OCI-LY1 (cell line): ENCODE measurements around the gene PIK3IP1.

ENCODE experiments used
- H2AFZ ChIP-seq: fragments of 200-600 bp; sonication (generic), shearing (Covaris generic); 2 replicates; pipeline ENCODE4 v1.6.0; 2014; ENCODE audit warnings: antibody characterized with exemption, mild to moderate bottlenecking, low read length
- H3F3A ChIP-seq: fragments of 200-600 bp; sonication (generic), shearing (Covaris generic); 2 replicates; pipeline ENCODE4 v1.6.0; 2014; ENCODE audit warnings: mild to moderate bottlenecking, antibody characterized with exemption, low read length, moderate library complexity; ENCODE audit not compliant: insufficient read depth
- H3K27ac ChIP-seq: fragments of 200-600 bp; sonication (generic); 2 replicates; pipeline ENCODE4 v1.5.1; 2014; ENCODE audit warnings: low read length, mixed run types, mild to moderate bottlenecking, low read depth; ENCODE audit not compliant: poor library complexity, severe bottlenecking
- H3K27me3 ChIP-seq: fragments of 200-600 bp; sonication (generic); 2 replicates; pipeline ENCODE4 v1.6.0; 2014; ENCODE audit warnings: antibody characterized with exemption, mild to moderate bottlenecking, low read length, moderate library complexity; ENCODE audit not compliant: insufficient read depth
- H3K36me3 ChIP-seq: fragments of 200-600 bp; sonication (generic); 2 replicates; pipeline ENCODE4 v1.6.1; 2014; ENCODE audit warnings: mild to moderate bottlenecking, antibody characterized with exemption, low read length, moderate library complexity, mixed read lengths; ENCODE audit not compliant: insufficient read depth
- H3K4me1 ChIP-seq: fragments of 200-600 bp; sonication (generic); 2 replicates; pipeline ENCODE4 v1.5.1; 2014; ENCODE audit warnings: mild to moderate bottlenecking, low read length, moderate library complexity; ENCODE audit not compliant: insufficient read depth, severe bottlenecking
- H3K4me2 ChIP-seq: fragments of 200-600 bp; sonication (generic), shearing (Covaris generic); 2 replicates; pipeline ENCODE4 v1.6.1; 2014; ENCODE audit warnings: low read length
- H3K4me3 ChIP-seq: fragments of 200-600 bp; sonication (generic); 2 replicates; pipeline ENCODE4 v1.5.1; 2014; ENCODE audit warnings: low read length, low read depth, mild to moderate bottlenecking, mixed read lengths; ENCODE audit not compliant: poor library complexity, severe bottlenecking
- H3K79me2 ChIP-seq: fragments of 200-600 bp; shearing (Covaris generic); 2 replicates; pipeline ENCODE4 v1.6.1; 2016; ENCODE audit warnings: mixed run types, low read length, mixed read lengths; ENCODE audit not compliant: insufficient read depth
- H3K9ac ChIP-seq: fragments of 200-600 bp; sonication (generic), shearing (Covaris generic); 2 replicates; pipeline ENCODE4 v1.6.1; 2014; ENCODE audit warnings: mild to moderate bottlenecking, low read length, mixed read lengths
- H3K9me2 ChIP-seq: fragments of 200-600 bp; sonication (generic), shearing (Covaris generic); 2 replicates; pipeline ENCODE4 v1.6.1; 2014; ENCODE audit warnings: low read depth, mild to moderate bottlenecking, low read length, mixed read lengths
- H3K9me3 ChIP-seq: fragments of 200-600 bp; shearing (Covaris generic); 2 replicates; pipeline ENCODE4 v1.6.1; 2014; ENCODE audit warnings: low read length, mixed read lengths
- H4K20me1 ChIP-seq: fragments of 200-600 bp; sonication (generic), shearing (Covaris generic); 2 replicates; pipeline ENCODE4 v1.6.0; 2016; ENCODE audit warnings: mild to moderate bottlenecking, low read length; ENCODE audit not compliant: insufficient read depth
- EZH2 ChIP-seq: fragments of 200-600 bp; sonication (generic), shearing (Covaris generic); IDR thresholded peaks from 2 replicates; pipeline ENCODE4 v1.8.0; 2017; ENCODE audit warnings: borderline replicate concordance, mixed run types, mild to moderate bottlenecking, antibody characterized with exemption, low read length, moderate library complexity, mixed read lengths
- TF ChIP-seq, protein P1 (sequence below): fragments of 200-600 bp; sonication (generic), shearing (Covaris generic); IDR thresholded peaks from 2 replicates; pipeline ENCODE4 v1.5.1; 2017; ENCODE audit warnings: mild to moderate bottlenecking, antibody characterized with exemption, low read length, moderate library complexity, mixed read lengths

The PIK3IP1 gene

GRCh38 chr22:31275576-31275975 lies 16.7 kb downstream of the PIK3IP1 start:
- H2AFZ ChIP-seq = no peak overlapping the region
- no peaks in the 10 kb centered on the region for H3K27me3 ChIP-seq
- no peaks in the 10 kb centered on the region for H3K79me2 ChIP-seq
- H3K4me3 ChIP-seq = no peak overlapping the region
- H3K9ac ChIP-seq = no peak overlapping the region
- no peak overlapping the region for H3K4me2 ChIP-seq
- H3F3A ChIP-seq = no peaks in the 10 kb centered on the region
- TF ChIP-seq, protein P1, sequence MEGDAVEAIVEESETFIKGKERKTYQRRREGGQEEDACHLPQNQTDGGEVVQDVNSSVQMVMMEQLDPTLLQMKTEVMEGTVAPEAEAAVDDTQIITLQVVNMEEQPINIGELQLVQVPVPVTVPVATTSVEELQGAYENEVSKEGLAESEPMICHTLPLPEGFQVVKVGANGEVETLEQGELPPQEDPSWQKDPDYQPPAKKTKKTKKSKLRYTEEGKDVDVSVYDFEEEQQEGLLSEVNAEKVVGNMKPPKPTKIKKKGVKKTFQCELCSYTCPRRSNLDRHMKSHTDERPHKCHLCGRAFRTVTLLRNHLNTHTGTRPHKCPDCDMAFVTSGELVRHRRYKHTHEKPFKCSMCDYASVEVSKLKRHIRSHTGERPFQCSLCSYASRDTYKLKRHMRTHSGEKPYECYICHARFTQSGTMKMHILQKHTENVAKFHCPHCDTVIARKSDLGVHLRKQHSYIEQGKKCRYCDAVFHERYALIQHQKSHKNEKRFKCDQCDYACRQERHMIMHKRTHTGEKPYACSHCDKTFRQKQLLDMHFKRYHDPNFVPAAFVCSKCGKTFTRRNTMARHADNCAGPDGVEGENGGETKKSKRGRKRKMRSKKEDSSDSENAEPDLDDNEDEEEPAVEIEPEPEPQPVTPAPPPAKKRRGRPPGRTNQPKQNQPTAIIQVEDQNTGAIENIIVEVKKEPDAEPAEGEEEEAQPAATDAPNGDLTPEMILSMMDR = no peak
- no peak for TF ChIP-seq EZH2
- H4K20me1 ChIP-seq = no peaks in the 10 kb centered on the region
- H3K27ac ChIP-seq = no peak overlapping the region
- H3K36me3 ChIP-seq = peaks cover 73% of the 10 kb centered on the region
- H3K4me1 ChIP-seq = no peaks in the 10 kb centered on the region
- no peaks in the 10 kb centered on the region for H3K9me3 ChIP-seq
- H3K9me2 ChIP-seq = no peaks in the 10 kb centered on the region

GRCh38 chr22:31275018-31275417 lies 17.3 kb downstream of the PIK3IP1 start:
- no peaks in the 10 kb centered on the region for H3K9me3 ChIP-seq
- H3F3A ChIP-seq = no peaks in the 10 kb centered on the region
- H3K27me3 ChIP-seq = no peaks in the 10 kb centered on the region
- no peaks in the 10 kb centered on the region for H3K9me2 ChIP-seq
- H3K27ac ChIP-seq = no peak overlapping the region
- TF ChIP-seq, protein P1 = no peak
- TF ChIP-seq EZH2 = no peak
- no peaks in the 10 kb centered on the region for H3K79me2 ChIP-seq
- no peak overlapping the region for H3K4me3 ChIP-seq
- H3K9ac ChIP-seq = no peak overlapping the region
- no peak overlapping the region for H2AFZ ChIP-seq
- peaks cover 68% of the 10 kb centered on the region for H3K36me3 ChIP-seq
- no peaks in the 10 kb centered on the region for H4K20me1 ChIP-seq
- H3K4me2 ChIP-seq = no peak overlapping the region
- no peaks in the 10 kb centered on the region for H3K4me1 ChIP-seq

DNA sequence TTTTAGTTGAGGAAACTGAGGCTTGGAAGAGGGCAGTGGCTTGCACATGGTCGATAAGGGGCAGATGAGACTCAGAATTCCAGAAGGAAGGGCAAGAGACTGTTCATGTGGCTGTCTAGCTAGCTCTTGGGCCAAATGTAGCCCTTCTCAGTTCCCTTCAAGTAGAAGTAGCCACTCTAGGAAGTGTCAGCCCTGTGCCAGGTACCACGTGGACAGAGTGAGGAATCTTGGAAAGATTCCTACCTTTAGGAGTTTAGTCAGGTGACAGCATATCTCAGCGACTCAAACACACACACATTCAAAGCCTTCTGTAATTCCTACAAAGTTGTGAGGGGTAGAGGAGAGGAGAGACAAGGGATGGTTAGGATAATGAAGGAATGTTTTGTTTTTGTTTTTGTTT lies 18.3 kb downstream of the PIK3IP1 start:
- Histone ChIP-seq H2AFZ (no peak overlapping the region), H3K4me3 (no peak overlapping the region), H3K4me2 (no peak overlapping the region), H3K9ac (no peak overlapping the region), H3F3A (no peaks in the 10 kb centered on the region), H3K27me3 (no peaks in the 10 kb centered on the region), H3K9me3 (no peaks in the 10 kb centered on the region), H3K79me2 (no peaks in the 10 kb centered on the region), H3K27ac (no peak overlapping the region), H3K9me2 (no peaks in the 10 kb centered on the region), H3K4me1 (no peaks in the 10 kb centered on the region), H4K20me1 (no peaks in the 10 kb centered on the region), H3K36me3 (peaks cover 58% of the 10 kb centered on the region)
- TF ChIP-seq, protein P1 = no peak
- TF ChIP-seq EZH2 = no peak
